ENCODE results near the gene HSPA5. TPM values are rescaled to one million over a fixed set of nuclear protein-coding genes. Genes with fewer than 3 reads are reported as not detected.
"Not testable (repeated sequence)": the region's sequence is repeated elsewhere in the genome, so short reads cannot be mapped to it uniquely, and the experiment has no call there.

The HSPA5 gene
- 256 and 259 TPM in 2 replicates for total RNA-seq (2022)
- Bru-seq, nascent RNA, result percentile 98 among the genes with signal in this experiment
- percentile 100 among the genes with signal in this experiment for BruChase-seq, experiment 1, labeled RNA remaining after a 6-hour chase
- percentile 100 among the genes with signal in this experiment for BruChase-seq, experiment 2, labeled RNA remaining after a 2-hour chase
- long read RNA-seq, transcript HSPA5-201 (8 exons, 3,908 nt), result major isoform, 618 of 696 reads
- long read RNA-seq, partial matches to known transcripts, result 68 of 696 reads
- long read RNA-seq, other reads (novel, unspliced or antisense), result 10 of 696 reads

GRCh38 chr9:125241000-125241862 lies at the start of gene HSPA5:
TSS of gene HSPA5 (minus strand) at chr9:125241343. CDS start at chr9:125241126, 217 bp downstream.
- Mint-ChIP-seq H3K27ac (ENCODE audit: unreplicated experiment) (peak within 1 kb of the TSS; percentile 99), H3K4me3 (ENCODE audit: low read depth, unreplicated experiment) (peak within 1 kb of the TSS; percentile 85), H3K4me1 (ENCODE audit: low read depth, unreplicated experiment) (peaks cover 16% of the 10 kb centered on the region), H3K9me3 (ENCODE audit: low read depth, unreplicated experiment) (no peaks in the 10 kb centered on the region), H3K27me3 (ENCODE audit: unreplicated experiment) (peaks cover 10% of the 10 kb centered on the region), H3K36me3 (ENCODE audit: insufficient read depth, unreplicated experiment) (peaks cover 64% of the 10 kb centered on the region)
- intact Hi-C loops (cut with micrococcal nuclease; ENCODE audit: unreplicated experiment), result loop anchor here (1.0 kb wide), 1 partner anchor 31 kb away; no protein-coding TSS in a partner anchor
- TF ChIP-seq CTCF (IDR thresholded peaks at IDR 0.05; ENCODE audit: unreplicated experiment), result no peak
- CTCF ChIA-PET, result interaction anchor here (0.6 to 1.7 kb wide), 4 partner anchors 14 to 60 kb away, joined by 3 to 6 read pairs (median 4); partner anchors contain the start of gene GAPVD1
- BruUV-seq (replicated peaks), result TSS peak; percentile 53
- peak; percentile 96 for DNase-seq

GRCh38 chr9:125286935-125287433 lies 45.8 kb upstream of the HSPA5 start:
- H3K36me3 Mint-ChIP-seq (ENCODE audit: insufficient read depth, unreplicated experiment); H3K4me3 Mint-ChIP-seq (ENCODE audit: low read depth, unreplicated experiment); H3K9me3 Mint-ChIP-seq (ENCODE audit: low read depth, unreplicated experiment); H3K4me1 Mint-ChIP-seq (ENCODE audit: low read depth, unreplicated experiment); DNase-seq; intact Hi-C loops (cut with micrococcal nuclease; ENCODE audit: unreplicated experiment); BruUV-seq (replicated peaks); H3K27me3 Mint-ChIP-seq (ENCODE audit: unreplicated experiment); H3K27ac Mint-ChIP-seq (ENCODE audit: unreplicated experiment): not testable (repeated sequence)
- CTCF ChIA-PET, result interaction anchor here (0.7 kb wide), 1 partner anchor 912 kb away, joined by 3 read pairs; no protein-coding TSS in a partner anchor

- Mint-ChIP-seq H3K27ac (ENCODE audit: unreplicated experiment) (no peak overlapping the region), H3K27me3 (ENCODE audit: unreplicated experiment) (no peaks in the 10 kb centered on the region), H3K4me1 (ENCODE audit: low read depth, unreplicated experiment) (no peaks in the 10 kb centered on the region), H3K9me3 (ENCODE audit: low read depth, unreplicated experiment) (no peaks in the 10 kb centered on the region), H3K36me3 (ENCODE audit: insufficient read depth, unreplicated experiment) (no peaks in the 10 kb centered on the region), H3K4me3 (ENCODE audit: low read depth, unreplicated experiment) (no peak overlapping the region)
- intact Hi-C loops (cut with micrococcal nuclease; ENCODE audit: unreplicated experiment), result no loop called here
- no peak for TF ChIP-seq CTCF (IDR thresholded peaks at IDR 0.05; ENCODE audit: unreplicated experiment)
- no TSS peak for BruUV-seq (replicated peaks)
- no peak for DNase-seq
- CTCF ChIA-PET, result interaction anchor here (0.6 kb wide), 1 partner anchor 473 kb away, joined by 3 read pairs; no protein-coding TSS in a partner anchor
These were observed 43.7 kb upstream of the HSPA5 start for GRCh38 chr9:125284855-125285254.

- Mint-ChIP-seq H3K9me3 (ENCODE audit: low read depth, unreplicated experiment) (no peaks in the 10 kb centered on the region), H3K4me1 (ENCODE audit: low read depth, unreplicated experiment) (no peaks in the 10 kb centered on the region), H3K27ac (ENCODE audit: unreplicated experiment) (no peak overlapping the region), H3K36me3 (ENCODE audit: insufficient read depth, unreplicated experiment) (no peaks in the 10 kb centered on the region), H3K27me3 (ENCODE audit: unreplicated experiment) (no peaks in the 10 kb centered on the region), H3K4me3 (ENCODE audit: low read depth, unreplicated experiment) (no peak overlapping the region)
- CTCF ChIA-PET, result interaction anchor here (0.5 to 0.7 kb wide), 2 partner anchors 12 to 108 kb away, joined by 3 to 4 read pairs; no protein-coding TSS in a partner anchor
- no peak for DNase-seq
- no TSS peak for BruUV-seq (replicated peaks)
- no peak for TF ChIP-seq CTCF (IDR thresholded peaks at IDR 0.05; ENCODE audit: unreplicated experiment)
- intact Hi-C loops (cut with micrococcal nuclease; ENCODE audit: unreplicated experiment), result no loop called here
These were observed 39.8 kb upstream of the HSPA5 start for GRCh38 chr9:125280945-125281344.

Data from Calu3 (cell line).